Left ventricle myocardium superior (tissue), 1 donor: Measurements from ENCODE around the gene CSGALNACT2. TPM values are rescaled to one million over a fixed set of nuclear protein-coding genes. Genes with fewer than 3 reads are reported as not detected.
A peak's percentile ranks its signal among the peaks of the same experiment; 100 is the strongest.

Experiments used
- ATAC-seq: fragments of 200-7000 bp; cut with Tn5 transposase; one replicate; pipeline ENCODE4 v1.9.1; 2020; ENCODE audit warnings: mild to moderate bottlenecking, moderate library complexity
- DNase-seq: peaks from one replicate; pipeline ENCODE4 v3.0.0-alpha.2; 2020
- intact Hi-C: fragments of 100-400 bp; cut with micrococcal nuclease; formaldehyde crosslinking; loops from one replicate; pipeline ENCODE4 v1.11.0; 2022
- total RNA-seq: library from RNA; stranded (reverse); fragmentation: NEBNext Ultra II Directional; extraction: Animal tissue kit (Norgen Biotek cat#: 25700); gene quantifications from one replicate; pipeline ENCODE4 v1.2.1, GENCODE V29; 2021
- donor health status: DM: no; HTN: yes; CAD: no; lungs with severe emphysema.

CSGALNACT2 gene
- total RNA-seq, 1 donor from 2014 or later: 7.7 TPM

GRCh38 chr10:43110338-43111071 is 27.7 kb upstream of the CSGALNACT2 start:
- DNase-seq (peak; percentile 67), ATAC-seq (peak; percentile 18)
- intact Hi-C loops: no loop called here

GRCh38 chr10:43111101-43111500 is 27.1 kb upstream of the CSGALNACT2 start:
- DNase-seq: no peak
- no peak for ATAC-seq
- intact Hi-C loops: no loop called here

GRCh38 chr10:43111921-43112607 is 26.2 kb upstream of the CSGALNACT2 start:
- ATAC-seq (no peak), DNase-seq (no peak)
- intact Hi-C loops: no loop called here

DNA sequence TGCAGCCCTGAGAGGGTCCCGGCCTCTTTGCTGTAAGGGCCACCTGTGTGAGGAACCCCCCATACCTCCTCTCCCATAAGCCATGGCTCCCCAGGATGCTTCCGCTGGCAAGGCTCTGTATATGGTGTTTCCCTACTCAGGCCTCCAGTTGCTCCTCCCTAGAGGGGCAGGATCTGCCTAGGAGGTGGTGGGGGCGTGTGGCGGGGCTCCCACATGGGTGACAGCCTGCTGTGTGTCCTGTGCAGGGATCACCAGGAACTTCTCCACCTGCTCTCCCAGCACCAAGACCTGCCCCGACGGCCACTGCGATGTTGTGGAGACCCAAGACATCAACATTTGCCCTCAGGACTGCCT is 25.7 kb upstream of the CSGALNACT2 start:
- intact Hi-C loops: no loop called here
- DNase-seq: no peak

GRCh38 chr10:43113201-43114087 is 24.8 kb upstream of the CSGALNACT2 start:
- ATAC-seq (no peak), DNase-seq (no peak)
- intact Hi-C loops: no loop called here

More for the DNA sequence above, 25.7 kb upstream of the CSGALNACT2 start:
- no peak for ATAC-seq

GRCh38 chr10:43114088-43114742 is 24.0 kb upstream of the CSGALNACT2 start:
- DNase-seq: no peak
- no peak for ATAC-seq
- intact Hi-C loops: no loop called here

GRCh38 chr10:43114743-43115611 is 23.3 kb upstream of the CSGALNACT2 start:
- ATAC-seq: no peak
- no peak for DNase-seq
- intact Hi-C loops: no loop called here

GRCh38 chr10:43115881-43116595 is 22.2 kb upstream of the CSGALNACT2 start:
- intact Hi-C loops: no loop called here
- no peak for ATAC-seq
- no peak for DNase-seq

DNA sequence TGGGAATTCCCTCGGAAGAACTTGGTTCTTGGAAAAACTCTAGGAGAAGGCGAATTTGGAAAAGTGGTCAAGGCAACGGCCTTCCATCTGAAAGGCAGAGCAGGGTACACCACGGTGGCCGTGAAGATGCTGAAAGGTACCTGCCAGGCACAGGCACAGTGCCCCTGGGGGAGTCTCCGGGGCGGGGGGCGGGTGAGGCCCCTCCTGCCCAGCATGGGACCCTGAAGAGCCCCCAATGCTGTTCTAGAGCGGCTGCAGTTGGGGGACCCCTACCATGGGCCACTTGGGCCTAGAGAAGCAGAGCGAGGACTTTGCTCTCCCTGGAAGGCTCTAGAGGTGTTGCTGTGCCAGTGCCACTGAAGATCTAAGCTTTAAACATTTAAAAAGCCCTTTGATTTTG is 21.6 kb upstream of the CSGALNACT2 start:
- DNase-seq (no peak), ATAC-seq (no peak)
- intact Hi-C loops: no loop called here

DNA sequence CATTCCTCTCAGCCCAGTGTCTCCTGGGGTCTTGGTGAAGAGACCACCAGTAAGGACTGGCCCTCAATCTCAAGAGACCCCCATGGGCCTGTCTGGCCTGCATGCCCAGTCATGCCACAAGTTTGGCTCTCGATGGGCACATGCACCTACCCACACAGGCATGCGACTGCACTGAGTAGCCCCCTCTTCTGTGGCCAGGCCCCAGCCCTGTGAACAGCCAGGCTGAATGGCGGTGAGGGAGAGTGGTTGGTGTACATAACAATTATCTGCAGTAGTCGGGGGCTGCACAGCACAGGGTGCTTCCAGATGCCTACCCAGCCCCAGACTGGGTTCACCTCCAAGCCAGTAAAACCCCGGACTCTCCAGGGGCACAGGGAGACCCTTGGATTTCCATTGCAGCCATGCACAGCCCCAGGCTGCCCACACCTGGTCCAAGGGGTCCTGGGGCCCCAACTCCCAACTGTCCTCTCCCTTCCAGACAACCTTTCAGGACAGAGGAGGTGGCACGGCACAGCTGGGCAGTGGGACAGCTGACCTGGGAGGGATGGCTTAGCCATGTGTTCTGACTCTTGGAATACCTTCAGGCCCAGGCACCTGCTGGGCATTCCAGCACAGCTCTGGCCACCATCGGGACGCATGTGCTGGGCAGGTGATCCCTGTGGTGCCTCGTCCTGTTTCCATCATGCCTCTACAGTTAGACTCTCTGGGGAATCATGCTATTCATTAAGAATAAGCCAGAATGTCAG is 21.0 kb upstream of the CSGALNACT2 start:
- intact Hi-C loops: no loop called here
- no peak for DNase-seq
- ATAC-seq: no peak

DNA sequence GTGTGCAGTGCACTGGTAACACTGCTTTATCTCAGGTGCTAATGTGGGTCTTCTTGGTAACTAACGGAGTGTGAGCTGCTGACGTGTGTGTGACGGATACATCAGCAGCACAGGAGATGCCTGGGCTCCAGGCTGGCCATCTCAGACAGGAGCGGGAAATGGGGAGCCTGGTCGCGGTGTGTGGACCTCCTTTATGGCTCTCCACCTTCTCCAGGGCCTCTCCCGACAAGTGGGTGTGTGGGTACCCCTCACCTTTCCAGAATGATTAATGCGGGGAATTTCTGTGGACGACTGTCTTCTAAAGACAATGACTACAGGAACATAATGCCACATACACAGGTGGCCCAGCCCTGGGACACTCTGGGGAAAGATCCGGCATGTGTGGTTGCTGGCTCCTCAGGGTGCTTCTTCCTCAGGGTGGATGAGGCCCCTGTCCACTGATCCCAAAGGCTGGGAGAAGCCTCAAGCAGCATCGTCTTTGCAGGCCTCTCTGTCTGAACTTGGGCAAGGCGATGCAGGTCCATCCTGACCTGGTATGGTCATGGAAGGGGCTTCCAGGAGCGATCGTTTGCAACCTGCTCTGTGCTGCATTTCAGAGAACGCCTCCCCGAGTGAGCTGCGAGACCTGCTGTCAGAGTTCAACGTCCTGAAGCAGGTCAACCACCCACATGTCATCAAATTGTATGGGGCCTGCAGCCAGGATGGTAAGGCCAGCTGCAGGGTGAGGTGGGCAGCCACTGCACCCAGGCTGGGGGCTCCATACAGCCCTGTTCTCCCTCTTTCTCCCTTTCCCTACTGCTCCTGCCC is 20.3 kb upstream of the CSGALNACT2 start:
- no peak for ATAC-seq
- DNase-seq: no peak
- intact Hi-C loops: no loop called here

GRCh38 chr10:43118631-43119415 is 19.4 kb upstream of the CSGALNACT2 start:
- intact Hi-C loops: no loop called here
- ATAC-seq (no peak), DNase-seq (no peak)

DNA sequence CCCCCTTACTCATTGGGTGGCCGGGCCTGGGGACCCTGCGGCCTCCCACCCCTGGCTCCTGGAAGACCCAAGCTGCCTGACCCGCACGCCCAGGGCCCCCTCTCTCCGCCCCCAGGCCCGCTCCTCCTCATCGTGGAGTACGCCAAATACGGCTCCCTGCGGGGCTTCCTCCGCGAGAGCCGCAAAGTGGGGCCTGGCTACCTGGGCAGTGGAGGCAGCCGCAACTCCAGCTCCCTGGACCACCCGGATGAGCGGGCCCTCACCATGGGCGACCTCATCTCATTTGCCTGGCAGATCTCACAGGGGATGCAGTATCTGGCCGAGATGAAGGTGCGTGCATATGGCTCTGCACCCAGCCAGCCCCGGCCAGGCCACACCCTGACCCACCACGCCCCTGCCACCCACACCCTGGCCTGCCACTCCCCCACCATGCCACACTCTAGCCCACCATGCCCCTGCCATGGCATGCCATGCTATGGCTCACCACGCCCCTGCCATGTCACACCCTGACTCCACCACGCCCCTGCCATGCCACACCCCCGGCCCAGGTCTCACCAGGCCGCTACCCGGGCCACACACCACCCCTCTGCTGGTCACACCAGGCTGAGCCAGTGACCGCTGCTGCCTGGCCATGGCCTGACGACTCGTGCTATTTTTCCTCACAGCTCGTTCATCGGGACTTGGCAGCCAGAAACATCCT is 18.7 kb upstream of the CSGALNACT2 start:
- DNase-seq (no peak), ATAC-seq (no peak)
- intact Hi-C loops: no loop called here

GRCh38 chr10:43120116-43120928 is 17.9 kb upstream of the CSGALNACT2 start:
- ATAC-seq (no peak), DNase-seq (no peak)
- intact Hi-C loops: no loop called here
